ENCODE results near the gene PARP9. TPM values are rescaled to one million over a fixed set of nuclear protein-coding genes. Genes with fewer than 3 reads are reported as not detected.

PARP9 gene
- total RNA-seq, 1 donor from 2014 or later = 8.1 TPM

DNA sequence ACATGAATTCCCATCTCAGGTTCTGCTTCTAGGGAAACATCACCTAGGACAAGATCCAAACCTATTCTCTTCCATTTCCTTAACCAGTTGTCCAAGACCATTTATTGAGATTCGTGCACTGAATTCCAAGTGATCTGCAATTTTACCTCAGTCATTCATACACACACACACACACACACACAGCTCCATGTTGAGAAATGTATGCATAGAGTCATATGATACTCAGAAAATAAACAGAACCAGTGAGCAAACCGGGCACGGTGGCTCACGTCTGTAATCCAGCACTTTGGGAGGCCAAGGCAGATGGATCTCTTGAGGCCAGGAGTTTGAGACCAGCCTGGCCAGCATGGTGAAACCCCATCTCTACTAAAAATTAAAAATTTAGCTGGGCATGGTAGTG, 43.2 kb downstream of the PARP9 start:
- H3K4me1 ChIP-seq = no peaks in the 10 kb centered on the region
- intact Hi-C loops (cut with DNase I) = no loop called here
- TF ChIP-seq, protein P1, sequence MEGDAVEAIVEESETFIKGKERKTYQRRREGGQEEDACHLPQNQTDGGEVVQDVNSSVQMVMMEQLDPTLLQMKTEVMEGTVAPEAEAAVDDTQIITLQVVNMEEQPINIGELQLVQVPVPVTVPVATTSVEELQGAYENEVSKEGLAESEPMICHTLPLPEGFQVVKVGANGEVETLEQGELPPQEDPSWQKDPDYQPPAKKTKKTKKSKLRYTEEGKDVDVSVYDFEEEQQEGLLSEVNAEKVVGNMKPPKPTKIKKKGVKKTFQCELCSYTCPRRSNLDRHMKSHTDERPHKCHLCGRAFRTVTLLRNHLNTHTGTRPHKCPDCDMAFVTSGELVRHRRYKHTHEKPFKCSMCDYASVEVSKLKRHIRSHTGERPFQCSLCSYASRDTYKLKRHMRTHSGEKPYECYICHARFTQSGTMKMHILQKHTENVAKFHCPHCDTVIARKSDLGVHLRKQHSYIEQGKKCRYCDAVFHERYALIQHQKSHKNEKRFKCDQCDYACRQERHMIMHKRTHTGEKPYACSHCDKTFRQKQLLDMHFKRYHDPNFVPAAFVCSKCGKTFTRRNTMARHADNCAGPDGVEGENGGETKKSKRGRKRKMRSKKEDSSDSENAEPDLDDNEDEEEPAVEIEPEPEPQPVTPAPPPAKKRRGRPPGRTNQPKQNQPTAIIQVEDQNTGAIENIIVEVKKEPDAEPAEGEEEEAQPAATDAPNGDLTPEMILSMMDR (IDR thresholded peaks at IDR 0.05) = no peak
- H3K4me3 ChIP-seq = no peak overlapping the region
- no peaks in the 10 kb centered on the region for H3K9me3 ChIP-seq
- no peak overlapping the region for H3K27ac ChIP-seq
- no peak for DNase-seq (ENCODE audit: low spot score in 2 of 2)
- H3K36me3 ChIP-seq = no peaks in the 10 kb centered on the region
- no peaks in the 10 kb centered on the region for H3K27me3 ChIP-seq

DNA sequence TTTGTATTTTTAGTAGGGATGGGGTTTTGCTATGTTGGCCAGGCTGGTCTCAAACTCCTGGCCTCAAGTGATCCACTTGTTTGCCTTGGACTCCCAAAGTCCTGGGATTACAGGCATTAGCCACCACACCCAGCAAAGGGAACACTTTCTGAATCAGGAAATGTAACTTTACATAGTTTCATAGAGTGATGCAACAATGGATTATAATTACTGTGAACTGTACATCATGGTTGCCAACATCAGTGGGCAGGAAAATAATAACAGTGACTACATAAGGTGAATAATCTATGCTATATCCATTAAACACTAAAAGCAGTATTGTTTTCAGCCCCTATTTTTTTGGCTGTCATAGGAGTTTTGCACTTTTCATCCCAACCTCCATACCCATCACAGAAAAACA, 44.4 kb downstream of the PARP9 start:
- TF ChIP-seq, protein P1 (IDR thresholded peaks at IDR 0.05) = no peak
- Histone ChIP-seq H3K36me3 (no peaks in the 10 kb centered on the region), H3K4me3 (no peak overlapping the region), H3K27me3 (no peaks in the 10 kb centered on the region), H3K4me1 (peaks cover 0 to 3% of the 10 kb centered on the region in 2 donors), H3K27ac (no peak overlapping the region), H3K9me3 (no peaks in the 10 kb centered on the region)
- intact Hi-C loops (cut with DNase I) = loop anchor here (10.0 kb wide), 2 partner anchors 135 to 765 kb away; partner anchors contain the start of genes FAM162A and MIX23
- DNase-seq (ENCODE audit: low spot score in 2 of 2) = no peak

DNA sequence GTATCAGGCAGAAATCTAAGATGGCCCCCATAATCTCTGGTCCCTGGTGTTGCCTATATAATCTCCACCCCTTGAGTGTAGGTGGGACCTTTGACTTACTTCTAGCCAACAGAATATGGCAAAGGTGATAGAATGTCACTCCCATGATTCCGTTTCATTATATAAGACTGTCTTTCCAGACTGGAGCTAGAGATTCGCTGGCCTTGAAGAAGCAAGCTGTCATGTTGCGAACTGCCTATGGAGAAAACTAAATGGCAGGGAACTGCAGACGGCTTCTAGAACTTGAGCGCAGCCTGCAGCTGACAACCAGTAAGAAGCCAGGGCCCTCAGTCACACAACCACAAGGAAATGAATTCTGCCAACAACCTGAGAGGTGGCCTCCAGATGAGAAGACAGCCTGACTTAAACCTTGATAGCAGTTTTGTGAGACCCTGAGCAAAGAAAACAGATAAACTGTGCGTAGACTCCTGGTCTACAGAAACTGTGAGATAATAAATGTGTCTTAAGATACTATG, 47.2 kb downstream of the PARP9 start:
- Histone ChIP-seq H3K27me3 (no peaks in the 10 kb centered on the region), H3K4me1 (peaks cover 6 to 16% of the 10 kb centered on the region in 2 donors), H3K9me3 (no peaks in the 10 kb centered on the region), H3K27ac (no peak overlapping the region), H3K4me3 (no peak overlapping the region), H3K36me3 (no peaks in the 10 kb centered on the region)
- intact Hi-C loops (cut with DNase I) = loop anchor here (10.0 kb wide), 2 partner anchors 132 to 762 kb away; partner anchors contain the start of genes FAM162A and MIX23
- no peak for DNase-seq (ENCODE audit: low spot score in 2 of 2)
- TF ChIP-seq, protein P1 (IDR thresholded peaks at IDR 0.05) = no peak

DNA sequence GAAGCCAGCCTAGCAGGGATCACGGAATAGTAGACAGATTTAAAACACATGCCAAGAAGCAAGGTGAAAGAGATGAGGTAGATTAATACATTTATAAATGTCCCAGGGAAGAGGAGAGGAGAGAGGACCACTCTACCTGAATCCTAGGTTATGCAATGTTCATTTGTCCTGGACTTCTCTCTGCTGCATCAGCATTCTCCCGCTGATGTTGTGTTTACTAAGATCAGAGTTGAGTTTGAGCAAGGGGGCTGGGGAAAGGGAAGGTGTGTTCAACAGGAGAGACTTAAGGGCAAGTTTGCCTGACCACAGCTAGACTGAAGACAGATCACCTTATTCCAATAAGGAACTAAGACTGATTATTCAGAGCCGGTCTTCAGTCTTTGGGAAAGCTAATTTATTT, 48.2 kb downstream of the PARP9 start:
- intact Hi-C loops (cut with DNase I) = loop anchor here (1.0 to 10.0 kb wide), 4 partner anchors 48 to 761 kb away; partner anchors contain the start of genes DTX3L, FAM162A, MIX23 and PARP9
- H3K36me3 ChIP-seq = no peaks in the 10 kb centered on the region
- no peaks in the 10 kb centered on the region for H3K27me3 ChIP-seq
- TF ChIP-seq, protein P1 (IDR thresholded peaks at IDR 0.05) = no peak
- H3K9me3 ChIP-seq = no peaks in the 10 kb centered on the region
- H3K27ac ChIP-seq = no peak overlapping the region
- no peak overlapping the region for H3K4me3 ChIP-seq
- no peak for DNase-seq (ENCODE audit: low spot score in 2 of 2)
- peaks cover 6 to 18% of the 10 kb centered on the region in 2 donors for H3K4me1 ChIP-seq

DNA sequence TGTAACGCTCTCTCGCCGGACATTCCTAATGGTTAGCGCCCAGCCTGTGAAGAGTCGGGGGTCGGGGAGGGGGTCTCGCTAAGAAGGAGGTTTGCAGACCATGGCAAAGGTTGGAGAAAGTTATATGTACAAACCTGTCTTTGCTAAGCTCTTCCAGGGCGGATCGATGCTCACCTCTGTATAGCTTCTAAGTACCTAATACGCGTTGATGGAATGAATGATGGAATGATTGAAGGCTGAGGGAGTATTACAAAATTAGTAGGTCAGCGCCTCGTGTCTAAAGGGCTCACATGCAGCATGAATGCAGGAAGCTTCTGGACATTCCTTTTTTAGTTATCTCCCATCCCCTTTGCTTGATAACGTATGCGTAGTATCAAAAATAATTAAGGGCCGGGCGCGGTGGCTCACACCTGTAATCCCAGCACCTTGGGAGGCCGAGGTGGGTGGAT, 49.1 kb downstream of the PARP9 start:
- Histone ChIP-seq H3K27me3 (no peaks in the 10 kb centered on the region), H3K36me3 (no peaks in the 10 kb centered on the region), H3K4me3 (peak overlapping the region; percentile 77 to 97), H3K27ac (peak overlapping the region; percentile 92 to 98), H3K4me1 (peaks cover 6 to 21% of the 10 kb centered on the region in 2 donors), H3K9me3 (no peaks in the 10 kb centered on the region)
- no peak for DNase-seq (ENCODE audit: low spot score in 2 of 2)
- TF ChIP-seq, protein P1 (IDR thresholded peaks at IDR 0.05) = no peak
- intact Hi-C loops (cut with DNase I) = loop anchor here (1.0 to 10.0 kb wide), 4 partner anchors 49 to 760 kb away; partner anchors contain the start of genes DTX3L, FAM162A, MIX23 and PARP9
